Transverse colon (tissue), 4 donors: ENCODE measurements around the gene GPSM1.

Experiments
- CTCF ChIP-seq, 5 experiments: fragments of 200-600 bp in 3 of 5; fragments of 450-650 bp in 2 of 5; sonication (generic) in 3 of 5; IDR thresholded peaks; 1 replicate in 2 of 5; 2 replicates in 3 of 5; pipeline ENCODE4 v1.5.1; 2016 to 2017; ENCODE audit warnings: antibody characterized with exemption in 5 of 5, inconsistent platforms in 3 of 5, mild to moderate bottlenecking in 2 of 5, moderate library complexity in 1 of 5
- POLR2A ChIP-seq: fragments of 450-650 bp; IDR thresholded peaks from one replicate; pipeline ENCODE4 v1.6.1; 2016; ENCODE audit warnings: antibody characterized with exemption, mild to moderate bottlenecking, moderate library complexity
- POLR2AphosphoS5 ChIP-seq, 3 donors: sonication (generic); formaldehyde crosslinking; IDR thresholded peaks; one replicate each; pipeline ENCODE4 v1.6.1; 2016; ENCODE audit warnings: antibody characterized with exemption in 3 of 3

DNA sequence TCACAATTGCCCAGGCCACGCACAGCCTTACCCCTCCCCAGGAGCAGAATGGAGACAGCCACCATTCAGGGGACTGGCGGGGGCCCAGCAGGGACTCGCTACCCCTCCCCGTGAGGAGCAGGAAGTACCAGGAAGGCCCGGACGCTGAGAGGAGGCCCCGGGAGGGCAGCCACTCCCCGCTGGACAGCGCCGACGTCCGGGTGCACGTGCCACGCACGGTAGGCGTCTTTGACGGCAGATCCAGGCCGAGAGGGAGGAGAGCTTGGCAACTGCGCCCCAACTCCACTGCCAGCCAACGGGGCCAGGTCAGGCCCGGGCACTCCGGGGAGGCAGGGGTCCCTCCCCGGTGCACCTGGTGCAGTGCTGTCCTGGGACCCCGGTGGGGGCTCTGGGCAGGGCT, 22.2 kb downstream of the GPSM1 start:
- TF ChIP-seq POLR2A (no peak), CTCF (IDR thresholded peaks at IDR 0.05) (no peak), POLR2AphosphoS5 (IDR thresholded peaks at IDR 0.05) (no peak)
